GM21515 (cell line): Measurements from ENCODE around the gene ARL4C.
A peak's percentile ranks its signal among the peaks of the same experiment; 100 is the strongest.

Source experiments
- ATAC-seq: cut with Tn5 transposase; IDR thresholded peaks from one replicate; pipeline ENCODE4 v1.9.1; 2021; ENCODE audit not compliant: unreplicated experiment

Gene ARL4C

DNA sequence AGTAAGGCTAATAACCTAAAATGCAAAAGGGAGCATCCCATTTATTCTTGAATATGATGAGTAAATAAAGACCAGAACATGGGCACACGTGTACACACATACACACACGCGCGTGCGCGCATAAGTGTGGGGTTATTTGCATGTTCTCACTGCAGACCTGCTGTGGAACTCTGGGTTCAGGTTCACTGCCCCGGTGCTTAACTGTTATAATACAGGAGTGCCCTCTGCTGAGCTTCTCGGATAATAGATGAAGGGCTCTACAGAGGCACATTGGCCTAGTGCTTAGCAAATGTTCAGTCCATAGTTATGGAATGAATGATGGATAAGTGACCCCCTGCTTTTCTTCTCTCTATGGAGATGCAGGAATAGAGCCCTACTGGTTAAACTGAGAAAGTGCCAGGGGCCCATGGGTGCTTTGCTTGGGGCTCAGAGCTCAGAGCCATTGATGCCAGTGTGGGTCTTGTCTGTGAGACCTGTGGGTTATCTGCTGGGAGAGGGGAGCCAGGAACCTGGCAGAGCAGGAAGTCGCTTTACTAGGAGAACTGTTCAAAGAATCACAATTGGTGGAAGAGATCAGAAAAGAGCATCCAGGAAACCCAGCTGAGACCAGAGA, 3.6 kb upstream of the ARL4C start:
- ATAC-seq: peak; percentile 46

DNA sequence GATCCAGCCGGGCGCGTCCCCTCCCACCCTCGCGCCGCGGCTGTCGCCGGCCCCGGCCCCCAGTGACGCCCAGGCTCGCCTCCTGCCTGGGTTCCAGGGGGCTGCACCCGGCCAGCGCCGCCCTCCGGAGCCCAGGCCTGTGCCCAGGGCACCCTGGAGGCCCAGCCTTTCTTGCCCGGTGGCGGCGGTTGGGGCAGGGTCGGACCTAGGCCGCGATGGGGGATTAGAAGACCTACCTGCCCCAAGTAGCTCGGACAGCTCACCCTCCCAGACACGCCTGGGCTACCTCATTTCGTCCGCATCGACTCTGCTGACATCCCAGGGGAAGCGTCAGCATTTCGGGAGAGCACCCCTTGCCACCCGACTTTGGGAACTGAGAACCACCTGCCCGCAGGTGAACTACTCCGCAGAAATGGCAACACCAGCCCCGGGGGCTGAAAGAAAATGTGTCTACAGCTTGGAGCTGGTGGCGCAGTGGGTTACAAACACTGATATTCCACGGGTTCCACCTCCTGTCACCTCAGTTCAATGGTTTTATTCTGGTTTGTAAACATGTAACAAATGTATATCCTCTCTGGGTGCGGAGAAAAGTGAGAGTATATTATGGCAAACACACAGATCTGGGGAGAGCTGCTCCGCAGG, 834 bp upstream of the ARL4C start:
- ATAC-seq: no peak

GRCh38 chr2:234496055-234496834, 636 bp downstream of the ARL4C start:
- peak; percentile 51 for ATAC-seq

DNA sequence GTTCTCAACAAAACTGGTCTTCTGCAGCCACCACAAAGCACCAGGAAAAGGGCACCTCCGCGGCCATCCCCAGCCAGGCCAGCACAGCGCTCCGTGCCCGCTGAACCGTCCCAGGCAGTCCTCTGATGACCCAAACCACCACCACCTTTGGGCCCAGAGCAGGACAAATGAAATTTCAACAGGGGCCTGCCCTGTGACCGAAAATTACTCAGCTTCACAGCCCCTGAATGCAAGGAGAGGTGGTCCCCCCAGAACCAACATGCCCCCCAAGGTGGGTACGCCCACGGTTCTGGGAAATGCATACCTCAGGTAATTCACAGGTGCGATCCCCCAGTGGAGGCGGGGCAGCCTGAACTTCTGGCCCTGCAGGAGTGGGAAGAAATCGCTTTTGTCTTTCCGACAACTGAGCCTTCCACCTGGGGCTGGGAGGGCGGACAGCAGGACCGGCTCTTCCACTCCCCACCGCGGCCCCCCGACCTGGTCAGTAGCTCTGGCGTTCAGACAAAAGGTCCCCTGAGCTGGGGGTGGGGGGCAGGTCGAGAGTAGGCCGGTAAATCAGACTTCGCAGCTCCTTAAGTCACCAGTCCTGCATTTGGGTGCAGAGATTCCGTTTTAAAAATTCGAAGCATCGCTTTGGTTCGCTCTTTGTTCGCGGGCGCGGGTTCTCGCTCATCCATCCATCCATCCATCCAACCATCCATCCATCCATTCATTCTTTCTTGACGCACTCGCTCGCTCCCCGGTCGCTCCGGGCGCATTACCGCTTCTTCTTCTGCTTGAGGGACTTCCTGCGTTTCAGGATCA, 1.4 kb downstream of the ARL4C start:
- ATAC-seq: no peak

GRCh38 chr2:234494361-234495250, 2.3 kb downstream of the ARL4C start:
- ATAC-seq: no peak

DNA sequence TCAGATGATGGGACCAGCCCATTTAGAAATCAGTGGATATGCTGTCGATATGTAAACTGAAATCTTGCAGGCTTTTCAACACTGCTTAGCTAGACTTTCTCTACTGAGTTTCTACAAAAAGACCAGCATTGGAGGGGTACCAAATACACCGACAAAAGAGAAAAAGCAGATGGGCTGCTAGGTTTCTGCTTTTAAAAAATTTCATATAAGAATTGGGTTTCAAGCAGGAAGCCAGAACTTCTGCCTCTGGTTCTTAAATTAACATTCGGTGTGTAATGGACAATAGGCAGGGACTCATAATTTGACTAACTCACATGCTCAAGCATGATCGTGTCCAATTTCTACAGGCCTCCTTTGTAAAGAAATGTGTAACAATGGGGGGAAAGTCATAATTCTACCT, 3.1 kb downstream of the ARL4C start:
- ATAC-seq: no peak

DNA sequence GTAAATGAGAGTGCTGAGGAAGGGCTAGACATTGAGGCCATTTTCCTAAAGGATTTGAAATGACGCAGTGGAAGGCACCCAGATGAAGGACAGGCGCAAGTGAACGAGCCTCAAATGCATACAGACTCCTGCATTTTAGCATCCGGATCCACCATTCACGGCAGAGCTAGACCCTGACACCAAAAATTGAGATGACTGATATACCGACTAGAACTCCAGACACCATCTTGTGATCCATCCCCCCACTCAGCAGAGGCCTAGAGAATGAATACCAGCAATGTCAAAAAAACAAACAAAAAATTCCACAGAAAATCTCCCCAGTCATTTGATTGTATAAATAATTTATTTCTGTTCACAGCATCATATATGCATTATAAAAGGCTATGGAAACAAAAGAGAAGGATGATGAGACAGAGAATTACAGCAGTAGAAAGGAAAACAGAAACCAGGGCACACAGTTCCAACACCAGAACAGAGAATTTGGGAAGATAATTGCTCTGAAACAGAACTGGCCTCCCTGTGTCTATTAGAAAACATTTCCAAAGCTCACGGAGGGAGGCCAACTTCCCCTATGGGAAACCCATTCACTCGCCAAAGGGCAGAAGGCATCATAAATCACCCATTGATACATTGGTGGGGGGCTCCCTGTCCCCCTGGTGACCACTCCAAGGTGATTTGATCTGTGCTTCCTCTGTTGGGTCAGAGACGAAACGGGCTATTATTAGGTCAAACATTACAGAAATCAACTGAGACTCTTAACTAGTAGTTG, 4.0 kb downstream of the ARL4C start:
- ATAC-seq: no peak

- no peak for ATAC-seq
Measured at GRCh38 chr2:234491897-234492296, 5.0 kb downstream of the ARL4C start.

- ATAC-seq: no peak
Measured at GRCh38 chr2:234491281-234491680, 5.6 kb downstream of the ARL4C start.

DNA sequence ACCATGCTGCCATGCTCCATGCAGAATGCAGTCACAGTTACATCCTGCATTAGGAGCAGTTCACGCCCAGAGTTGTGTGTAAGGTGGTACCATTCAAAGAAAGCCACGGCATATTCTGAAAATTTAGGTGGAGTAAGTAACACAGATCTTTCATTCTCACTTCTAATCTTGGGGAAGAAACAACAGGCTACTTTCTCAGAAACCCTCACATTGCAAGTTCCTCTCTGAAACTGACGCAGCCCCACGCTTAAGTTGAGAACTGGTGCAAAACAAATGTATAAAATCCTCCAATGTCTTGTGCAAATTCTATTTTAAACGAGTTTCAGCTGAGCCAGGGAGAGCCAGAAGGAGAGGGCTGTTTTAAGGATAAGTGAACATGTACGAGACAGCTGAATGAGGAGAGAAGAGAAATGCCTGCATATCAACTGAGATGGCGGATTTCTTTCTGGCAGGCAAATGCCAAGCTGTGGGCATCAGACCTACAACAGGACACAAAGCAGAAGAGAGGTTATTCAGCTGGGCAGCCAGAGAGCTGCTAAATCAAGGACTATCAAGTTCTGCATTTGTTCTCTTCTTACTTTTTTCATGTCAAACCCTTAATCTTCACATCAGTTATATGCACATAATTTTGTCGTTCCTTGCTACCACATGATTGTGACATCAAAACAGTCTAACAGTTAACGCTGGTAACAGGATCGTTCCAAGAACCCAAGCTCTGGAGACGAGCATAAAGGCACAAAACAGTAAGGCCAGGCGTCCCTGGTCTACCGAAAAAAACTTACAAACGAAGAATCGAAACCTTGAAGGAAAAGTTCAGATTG, 6.4 kb downstream of the ARL4C start:
- ATAC-seq: no peak

DNA sequence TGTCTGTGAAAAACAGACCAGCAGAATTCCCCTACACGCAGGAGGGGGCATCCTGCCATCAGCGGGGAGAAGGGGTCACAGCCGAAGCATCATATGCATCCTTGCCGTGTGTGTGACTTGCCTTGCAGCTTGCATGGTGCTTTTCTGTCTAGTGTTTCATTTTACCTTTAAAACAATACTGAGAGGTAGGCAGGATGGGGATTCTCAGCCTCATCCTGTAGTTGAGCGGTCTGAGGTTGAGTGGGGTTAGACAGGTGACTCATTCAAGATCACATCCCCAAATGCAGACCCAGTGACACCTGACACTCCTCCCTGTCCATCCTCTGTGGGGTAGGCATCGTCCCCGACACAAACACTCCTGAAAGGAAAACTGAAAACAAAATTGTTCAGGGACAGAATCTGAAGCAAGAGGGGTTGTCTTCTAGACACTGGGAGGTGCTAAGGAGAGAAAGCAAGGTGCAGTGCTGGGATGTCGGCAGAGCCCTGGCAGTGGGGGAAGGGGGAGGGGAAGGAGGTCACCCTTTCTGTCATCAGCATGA, 7.9 kb downstream of the ARL4C start:
- peak; percentile 82 for ATAC-seq

DNA sequence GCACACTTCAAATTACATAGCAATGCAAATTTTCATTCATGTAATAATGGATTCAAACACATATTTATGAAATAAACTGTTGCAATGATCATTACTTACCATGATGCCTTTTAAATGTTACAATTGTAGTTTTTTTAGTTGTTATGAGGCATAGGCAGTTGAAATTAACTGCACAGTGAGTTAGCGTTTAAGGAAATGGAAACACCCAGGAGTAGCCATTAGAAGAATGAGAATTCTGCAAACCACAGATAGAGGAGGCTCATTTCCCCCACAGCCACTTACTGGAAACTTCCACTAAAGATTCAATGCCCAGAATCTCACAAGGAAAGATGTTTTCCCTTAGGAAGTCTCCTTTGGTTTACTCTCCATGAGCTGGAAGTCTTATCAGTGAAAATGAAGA, 8.4 kb downstream of the ARL4C start:
- no peak for ATAC-seq

- ATAC-seq: no peak
Measured at GRCh38 chr2:234487356-234487755, 9.5 kb downstream of the ARL4C start.

- ATAC-seq: peak; percentile 65
Measured at GRCh38 chr2:234483568-234484251, 13.2 kb downstream of the ARL4C start.

GRCh38 chr2:234481301-234481700, 15.6 kb downstream of the ARL4C start:
- no peak for ATAC-seq

DNA sequence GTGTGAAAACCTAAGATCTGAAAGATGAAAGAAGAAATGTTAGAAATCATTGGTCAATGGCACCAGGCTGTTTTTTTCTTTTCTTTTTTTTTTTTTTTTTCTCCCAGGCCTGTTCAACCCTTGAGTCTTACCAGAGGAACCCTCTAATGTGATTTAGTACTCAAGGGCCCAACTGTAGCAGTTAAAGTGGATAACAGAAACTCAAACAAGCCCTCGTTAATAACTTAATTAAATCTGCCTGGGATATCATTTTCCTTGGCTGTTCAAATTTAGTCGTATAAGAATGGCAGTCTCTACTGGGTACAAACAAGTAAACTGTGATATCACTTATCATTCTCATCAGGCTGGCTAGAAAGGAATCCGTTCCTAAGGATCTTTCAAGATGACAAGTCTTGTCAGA, 16.5 kb downstream of the ARL4C start:
- no peak for ATAC-seq

DNA sequence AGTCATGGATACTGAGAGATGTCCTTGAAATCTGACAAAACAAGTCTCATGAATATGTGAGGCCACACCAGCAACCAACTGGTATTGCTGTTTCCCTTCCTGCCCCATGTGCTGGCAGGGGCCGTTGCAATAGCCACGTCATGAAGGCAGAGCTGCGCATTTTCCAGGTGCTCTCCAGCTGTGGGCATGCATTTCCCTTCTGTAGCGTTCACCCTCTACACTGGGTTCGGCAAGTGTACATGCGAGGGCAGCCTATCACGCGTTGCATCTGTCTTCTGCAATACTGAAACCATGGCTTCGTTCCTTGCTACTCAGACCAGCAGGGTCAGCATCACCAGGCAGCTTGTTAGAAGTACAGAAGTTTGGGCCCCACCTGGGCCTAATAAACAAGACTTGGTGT, 17.4 kb downstream of the ARL4C start:
- ATAC-seq: no peak
